HG03103 (cell line): Measurements from ENCODE around the gene DAB2IP.

Source experiments
- ATAC-seq: cut with Tn5 transposase; IDR thresholded peaks from one replicate; pipeline ENCODE4 v1.9.1; 2021; ENCODE audit warnings: low read depth; ENCODE audit not compliant: unreplicated experiment

Gene DAB2IP

GRCh38 chr9:121809356-121810050 lies 158.1 kb downstream of the DAB2IP start:
- ATAC-seq = no peak

- ATAC-seq = no peak
Observed at GRCh38 chr9:121810489-121810888, 159.1 kb downstream of the DAB2IP start.

- no peak for ATAC-seq
Observed at GRCh38 chr9:121811140-121811539, 159.7 kb downstream of the DAB2IP start.

DNA sequence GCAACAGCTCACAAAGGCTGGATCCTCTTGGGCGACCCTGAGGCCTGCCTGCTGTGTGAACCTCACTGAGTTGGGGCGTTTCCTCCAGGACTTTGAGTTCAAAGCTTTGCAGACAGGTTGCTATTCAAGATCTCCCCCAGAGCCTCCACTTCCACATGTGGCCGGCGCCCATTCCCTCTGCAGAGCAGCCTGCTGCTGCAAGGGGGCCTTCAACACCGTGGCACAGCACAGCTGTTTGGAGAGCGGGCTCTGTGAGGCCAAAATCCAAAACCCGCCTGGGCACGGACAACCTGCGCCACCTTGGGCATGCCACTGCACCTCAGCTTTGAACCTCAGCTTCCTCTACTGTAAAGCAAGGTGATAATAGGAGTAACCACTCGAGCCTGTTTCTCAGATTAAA lies 160.3 kb downstream of the DAB2IP start:
- ATAC-seq = no peak

DNA sequence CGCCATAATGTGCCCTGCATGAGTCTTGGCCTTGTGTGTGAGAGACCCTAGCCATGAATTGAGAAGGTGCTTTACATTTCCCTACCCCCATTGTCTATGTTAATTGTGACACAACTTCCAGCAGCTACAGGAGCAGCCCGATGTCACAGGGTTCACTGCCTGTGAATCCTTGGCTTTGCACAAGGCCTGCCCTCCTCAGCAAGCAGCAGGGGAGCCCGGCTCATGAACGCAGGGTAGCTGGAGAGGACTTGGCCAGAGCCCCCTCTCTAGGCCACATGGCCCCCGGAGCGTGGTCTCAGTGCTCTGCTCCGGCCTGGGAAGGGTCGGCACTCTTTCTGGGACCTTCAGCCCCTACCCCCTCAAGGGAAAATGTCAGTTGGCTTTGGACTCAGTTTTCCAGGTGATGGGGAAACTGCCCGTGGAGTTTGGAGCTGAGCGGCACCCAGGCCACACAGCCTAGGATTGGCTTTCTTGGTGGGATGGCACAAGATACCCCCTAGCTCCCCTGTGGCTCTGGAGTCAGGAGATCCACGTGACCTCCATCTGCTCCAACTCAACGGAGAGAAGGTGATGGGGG lies 160.8 kb downstream of the DAB2IP start:
- no peak for ATAC-seq

GRCh38 chr9:121813519-121814210 lies 162.2 kb downstream of the DAB2IP start:
- no peak for ATAC-seq

GRCh38 chr9:121814594-121814993 lies 163.2 kb downstream of the DAB2IP start:
- no peak for ATAC-seq

- no peak for ATAC-seq
Observed at GRCh38 chr9:121815084-121815483, 163.7 kb downstream of the DAB2IP start.

DNA sequence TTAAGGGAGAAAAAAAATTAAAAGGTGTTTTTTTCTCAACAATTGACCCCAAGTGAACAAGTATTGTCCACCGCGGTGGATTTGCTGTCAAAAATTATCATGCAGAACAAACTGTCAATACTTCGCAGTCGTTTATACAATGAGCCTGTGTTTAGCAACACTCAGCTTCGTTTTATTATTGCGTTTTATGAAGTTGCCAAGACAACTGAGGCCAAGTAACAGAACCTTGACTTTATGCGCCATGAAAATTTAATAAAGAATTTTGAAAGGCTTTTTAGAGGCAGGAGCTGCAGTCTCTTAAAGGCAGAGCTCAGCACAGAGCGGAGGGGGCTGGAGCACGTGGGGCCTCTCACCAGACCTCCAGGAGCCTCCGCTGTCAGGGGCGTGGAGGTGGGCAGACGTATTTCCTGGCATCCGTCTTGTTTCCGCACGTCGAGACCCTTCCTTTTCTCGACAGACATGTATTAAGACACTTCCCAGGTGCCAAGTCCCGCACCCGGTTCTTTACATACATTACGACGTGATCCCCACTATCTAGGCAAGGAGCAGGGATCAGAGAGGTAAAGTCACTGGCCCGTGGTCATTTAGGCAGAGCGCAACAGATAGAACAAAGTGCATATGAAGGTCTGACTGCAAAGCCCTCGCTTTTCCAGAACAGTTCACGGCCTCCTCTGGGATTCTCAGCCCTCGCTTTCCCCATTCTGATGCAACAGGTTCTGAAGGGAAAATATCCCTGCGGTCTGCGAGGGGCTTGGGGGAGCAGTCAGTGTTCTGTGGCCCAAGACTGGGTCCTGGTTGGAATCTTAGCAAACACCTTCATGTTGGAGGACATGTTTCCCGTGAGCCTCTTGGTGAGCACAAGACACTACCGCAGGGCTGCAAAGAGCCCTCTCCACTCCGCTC lies 164.4 kb downstream of the DAB2IP start:
- ATAC-seq = no peak

DNA sequence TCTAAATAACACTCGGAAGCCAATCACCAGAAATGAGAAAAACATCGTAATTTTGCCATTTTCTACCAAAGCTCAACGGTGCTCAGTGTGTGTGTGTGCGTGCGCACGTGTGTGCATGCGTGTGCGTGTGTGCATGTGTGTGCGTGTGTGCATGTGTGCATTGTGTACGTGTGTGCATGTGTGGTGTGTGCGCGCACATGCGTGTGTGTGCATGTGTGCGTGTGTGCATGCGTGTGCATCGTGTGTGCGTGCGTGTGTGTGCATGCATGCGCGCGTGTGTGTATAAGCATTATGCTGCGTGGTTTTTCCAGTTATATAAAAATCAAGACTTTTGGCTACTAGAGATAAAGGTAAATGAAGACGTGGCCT lies 165.0 kb downstream of the DAB2IP start:
- no peak for ATAC-seq

DNA sequence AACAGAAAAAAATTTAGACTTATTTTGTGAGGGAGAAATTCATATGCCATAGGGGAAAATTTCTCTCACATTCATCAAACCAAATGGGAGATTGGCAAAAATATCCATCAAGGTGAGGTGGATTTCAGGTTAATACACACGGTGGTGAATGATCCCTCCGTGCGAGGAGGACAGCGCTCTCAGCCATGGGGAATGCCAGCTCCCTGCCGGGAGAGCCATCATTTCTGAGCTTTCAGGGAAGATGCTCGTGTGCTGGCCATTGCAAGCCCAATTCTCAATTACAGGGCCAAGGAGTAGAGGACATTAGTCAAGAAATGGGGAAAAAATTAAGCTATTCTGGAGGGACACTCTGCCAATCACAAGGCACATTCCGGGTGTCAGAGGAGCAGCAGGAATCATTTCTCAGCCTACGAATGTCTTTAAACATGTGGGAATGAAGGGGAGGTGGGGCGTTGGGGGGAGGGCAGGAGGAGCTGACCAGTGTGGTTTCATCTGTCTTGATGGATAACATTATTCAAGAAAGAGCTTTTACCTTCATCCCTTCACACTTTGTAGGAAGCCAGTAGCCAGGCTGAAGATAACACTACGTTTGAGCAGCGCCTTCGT lies 165.5 kb downstream of the DAB2IP start:
- ATAC-seq = no peak

DNA sequence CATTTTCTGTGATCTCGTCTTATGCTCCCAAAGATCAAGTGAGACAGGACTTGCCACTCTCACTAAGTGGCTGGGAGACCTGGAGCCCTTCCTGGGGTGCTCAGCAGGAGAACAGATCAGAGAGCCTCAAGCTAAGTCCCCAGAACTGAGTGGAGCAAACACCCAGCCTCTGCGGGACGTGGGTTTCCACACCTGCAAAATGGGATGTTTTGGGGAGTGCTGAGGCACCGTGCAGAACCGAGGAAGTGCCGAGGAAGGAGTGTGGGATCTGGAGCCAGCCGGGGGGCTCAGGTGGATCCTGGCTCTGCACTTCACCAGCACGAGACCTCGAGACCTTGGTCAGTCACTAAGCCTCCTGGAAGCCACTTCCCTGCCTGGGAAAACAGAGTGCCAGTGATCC lies 166.0 kb downstream of the DAB2IP start:
- ATAC-seq = no peak

GRCh38 chr9:121818016-121818661 lies 166.7 kb downstream of the DAB2IP start:
- ATAC-seq = no peak

DNA sequence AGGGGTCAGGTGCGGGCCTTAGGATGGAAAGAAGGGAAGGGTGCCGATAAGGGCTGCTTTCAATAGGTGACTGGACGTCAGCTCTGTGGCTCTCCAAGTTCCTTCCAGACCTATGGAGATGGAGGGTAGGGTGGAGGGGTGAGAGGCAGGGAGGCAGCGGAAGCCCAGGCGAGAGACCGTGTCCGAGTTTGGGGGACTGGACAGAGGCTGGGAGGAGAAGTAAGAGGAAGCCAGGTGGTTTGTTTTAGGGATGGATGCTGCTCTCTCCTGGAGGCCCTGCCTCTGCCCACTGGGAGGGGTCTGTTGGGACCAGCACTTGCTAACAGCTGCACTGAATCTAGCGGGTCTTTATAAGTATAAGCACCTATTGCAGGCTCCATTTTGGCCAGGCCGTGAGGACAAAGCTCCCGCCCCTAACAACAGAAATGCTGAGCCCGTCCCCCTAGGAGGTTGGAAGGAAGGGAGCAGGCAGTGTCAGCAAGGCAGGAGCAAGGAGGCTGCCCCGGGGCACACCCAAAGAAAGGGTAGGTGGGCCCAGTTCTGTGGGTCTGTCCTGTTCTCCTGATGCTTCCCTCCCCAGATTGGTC lies 167.5 kb downstream of the DAB2IP start:
- no peak for ATAC-seq

DNA sequence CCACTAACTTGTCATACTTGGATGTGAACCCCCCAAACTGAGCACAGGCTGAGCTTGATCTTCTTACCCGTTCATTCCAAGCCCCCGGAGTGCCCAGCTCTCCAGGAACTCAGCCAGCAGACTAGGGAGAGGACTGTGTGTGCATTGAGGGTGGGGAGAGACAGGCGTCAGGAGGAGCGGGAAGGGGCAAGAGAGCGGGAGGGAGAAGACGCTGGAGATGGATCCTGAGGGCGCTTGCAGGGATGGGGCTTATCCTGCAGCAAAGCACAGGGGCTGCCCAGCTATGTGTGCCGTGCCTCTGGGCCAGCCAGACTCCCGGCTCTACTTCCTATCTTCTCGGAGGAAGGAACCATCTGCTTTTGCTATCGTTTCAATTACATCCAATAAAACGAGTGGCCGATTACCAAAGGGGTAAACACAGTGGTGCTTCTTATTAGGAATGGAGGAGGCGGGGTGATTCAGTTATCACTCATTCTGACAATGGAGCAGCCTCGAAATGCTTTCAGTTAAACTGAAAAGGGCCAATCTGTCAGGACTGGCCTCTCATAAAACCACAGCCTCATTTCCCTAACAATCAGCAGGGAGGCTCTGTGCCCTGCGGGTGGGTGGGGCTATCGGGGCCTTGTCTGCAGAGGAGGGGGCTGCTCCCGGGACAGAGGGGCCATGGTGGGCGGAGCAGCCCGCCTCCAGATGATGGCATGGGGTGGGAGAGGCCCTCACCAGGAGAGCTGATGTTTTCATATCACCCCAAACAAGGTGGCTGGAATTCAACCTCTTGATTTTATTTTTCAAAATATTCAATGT lies 168.2 kb downstream of the DAB2IP start:
- no peak for ATAC-seq

GRCh38 chr9:121820286-121821005 lies 169.0 kb downstream of the DAB2IP start:
- ATAC-seq = no peak

DNA sequence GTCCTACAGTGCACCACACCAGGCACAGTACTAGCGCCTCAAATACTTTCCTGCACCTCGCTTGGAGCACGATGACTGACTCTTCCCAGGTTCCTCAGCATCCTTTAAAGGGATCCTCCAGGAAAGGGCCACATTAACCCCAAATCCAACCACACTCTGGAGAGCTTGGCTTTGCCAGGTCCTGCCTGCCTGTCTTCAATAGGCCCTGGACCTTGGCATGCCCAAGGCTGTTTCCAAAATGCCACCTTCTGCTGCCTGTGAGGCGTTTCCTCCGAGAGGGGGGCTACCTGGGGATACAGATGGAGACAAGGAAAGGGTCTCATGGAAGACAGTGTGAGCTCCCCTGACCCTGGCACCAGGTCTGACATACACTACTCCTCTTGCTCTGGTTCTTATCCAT lies 169.9 kb downstream of the DAB2IP start:
- no peak for ATAC-seq
